Epithelial cell of alveolus of lung (primary cell): Measurements from ENCODE around the gene DCP1B. TPM values are rescaled to one million over a fixed set of nuclear protein-coding genes. Genes with fewer than 3 reads are reported as not detected.

Source experiments
- total RNA-seq: library from RNA; depleted of rRNA; stranded (reverse); fragments of >200 nt; gene quantifications from 2 replicates; pipeline ENCODE4 v1.2.1, GENCODE V29; 2015

DCP1B gene
- 16.4 and 27.7 TPM in 2 replicates for total RNA-seq

GRCh38 chr12:2004113-2004929 lies at the start of gene DCP1B:
DCP1B (minus strand) TSS chr12:2004457; CDS start chr12:2004431, 26 bp downstream.

GRCh38 chr12:2052826-2053678 lies 48.8 kb upstream of the DCP1B start, which contains the start of gene CACNA1C:
CACNA1C (plus strand) TSS chr12:2052987; CDS start chr12:2053563, 576 bp downstream.

GRCh38 chr12:1918081-1918883 lies 86.0 kb downstream of the DCP1B start, which contains the start of gene CACNA2D4:
CACNA2D4 (minus strand) TSS chr12:1918652; CDS start chr12:1918473, 179 bp downstream.

Other genes starting within 250 kb of the DCP1B start
- gene LRTM2, start 183.9 kb downstream of the DCP1B start, total RNA-seq = not detected in 2 replicates
- 0.39 and 1.8 TPM in 2 replicates for gene CACNA2D4, start 85.8 kb downstream of the DCP1B start, total RNA-seq
- gene CACNA1C, start 48.5 kb upstream of the DCP1B start, total RNA-seq = 2.6 and 4.3 TPM in 2 replicates